ENCODE results near the gene SLC13A4.

DNA sequence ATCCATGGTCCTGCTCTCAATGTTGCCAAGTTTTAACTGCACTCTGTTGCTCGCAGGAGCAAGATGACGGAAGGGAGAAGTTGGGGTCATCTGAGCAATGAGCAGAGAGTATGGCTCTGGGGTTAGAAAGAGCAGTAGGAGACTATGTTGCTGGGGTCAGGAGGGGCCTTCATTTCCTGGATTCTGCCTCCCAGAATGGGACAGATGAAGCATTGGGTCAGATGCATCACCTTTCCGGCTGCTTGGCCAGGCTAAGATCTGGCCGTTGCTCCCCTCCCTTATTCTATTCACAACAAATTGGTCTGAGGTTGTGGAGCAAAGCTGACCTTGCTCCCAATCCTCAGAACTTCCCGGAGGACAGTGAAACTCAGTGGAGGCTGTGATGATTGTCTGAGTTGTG lies 43.3 kb downstream of the SLC13A4 start:
- TF ChIP-seq EZH2 (IDR thresholded peaks at IDR 0.05; ENCODE audit: borderline replicate concordance, insufficient read depth, low read length, poor library complexity, severe bottlenecking), result no peak
- TF ChIP-seq, protein P1, sequence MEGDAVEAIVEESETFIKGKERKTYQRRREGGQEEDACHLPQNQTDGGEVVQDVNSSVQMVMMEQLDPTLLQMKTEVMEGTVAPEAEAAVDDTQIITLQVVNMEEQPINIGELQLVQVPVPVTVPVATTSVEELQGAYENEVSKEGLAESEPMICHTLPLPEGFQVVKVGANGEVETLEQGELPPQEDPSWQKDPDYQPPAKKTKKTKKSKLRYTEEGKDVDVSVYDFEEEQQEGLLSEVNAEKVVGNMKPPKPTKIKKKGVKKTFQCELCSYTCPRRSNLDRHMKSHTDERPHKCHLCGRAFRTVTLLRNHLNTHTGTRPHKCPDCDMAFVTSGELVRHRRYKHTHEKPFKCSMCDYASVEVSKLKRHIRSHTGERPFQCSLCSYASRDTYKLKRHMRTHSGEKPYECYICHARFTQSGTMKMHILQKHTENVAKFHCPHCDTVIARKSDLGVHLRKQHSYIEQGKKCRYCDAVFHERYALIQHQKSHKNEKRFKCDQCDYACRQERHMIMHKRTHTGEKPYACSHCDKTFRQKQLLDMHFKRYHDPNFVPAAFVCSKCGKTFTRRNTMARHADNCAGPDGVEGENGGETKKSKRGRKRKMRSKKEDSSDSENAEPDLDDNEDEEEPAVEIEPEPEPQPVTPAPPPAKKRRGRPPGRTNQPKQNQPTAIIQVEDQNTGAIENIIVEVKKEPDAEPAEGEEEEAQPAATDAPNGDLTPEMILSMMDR (IDR thresholded peaks at IDR 0.05; ENCODE audit: poor library complexity, severe bottlenecking), result no peak
- TF ChIP-seq, protein P2, sequence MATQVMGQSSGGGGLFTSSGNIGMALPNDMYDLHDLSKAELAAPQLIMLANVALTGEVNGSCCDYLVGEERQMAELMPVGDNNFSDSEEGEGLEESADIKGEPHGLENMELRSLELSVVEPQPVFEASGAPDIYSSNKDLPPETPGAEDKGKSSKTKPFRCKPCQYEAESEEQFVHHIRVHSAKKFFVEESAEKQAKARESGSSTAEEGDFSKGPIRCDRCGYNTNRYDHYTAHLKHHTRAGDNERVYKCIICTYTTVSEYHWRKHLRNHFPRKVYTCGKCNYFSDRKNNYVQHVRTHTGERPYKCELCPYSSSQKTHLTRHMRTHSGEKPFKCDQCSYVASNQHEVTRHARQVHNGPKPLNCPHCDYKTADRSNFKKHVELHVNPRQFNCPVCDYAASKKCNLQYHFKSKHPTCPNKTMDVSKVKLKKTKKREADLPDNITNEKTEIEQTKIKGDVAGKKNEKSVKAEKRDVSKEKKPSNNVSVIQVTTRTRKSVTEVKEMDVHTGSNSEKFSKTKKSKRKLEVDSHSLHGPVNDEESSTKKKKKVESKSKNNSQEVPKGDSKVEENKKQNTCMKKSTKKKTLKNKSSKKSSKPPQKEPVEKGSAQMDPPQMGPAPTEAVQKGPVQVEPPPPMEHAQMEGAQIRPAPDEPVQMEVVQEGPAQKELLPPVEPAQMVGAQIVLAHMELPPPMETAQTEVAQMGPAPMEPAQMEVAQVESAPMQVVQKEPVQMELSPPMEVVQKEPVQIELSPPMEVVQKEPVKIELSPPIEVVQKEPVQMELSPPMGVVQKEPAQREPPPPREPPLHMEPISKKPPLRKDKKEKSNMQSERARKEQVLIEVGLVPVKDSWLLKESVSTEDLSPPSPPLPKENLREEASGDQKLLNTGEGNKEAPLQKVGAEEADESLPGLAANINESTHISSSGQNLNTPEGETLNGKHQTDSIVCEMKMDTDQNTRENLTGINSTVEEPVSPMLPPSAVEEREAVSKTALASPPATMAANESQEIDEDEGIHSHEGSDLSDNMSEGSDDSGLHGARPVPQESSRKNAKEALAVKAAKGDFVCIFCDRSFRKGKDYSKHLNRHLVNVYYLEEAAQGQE (IDR thresholded peaks at IDR 0.05; ENCODE audit: borderline replicate concordance), result no peak
- TF ChIP-seq RAD21 (conservative IDR thresholded peaks at IDR 0.05), result no peak
- no peak for TF ChIP-seq POLR2AphosphoS5 (IDR thresholded peaks at IDR 0.05)
- no peak for TF ChIP-seq SMC3 (conservative IDR thresholded peaks at IDR 0.05; ENCODE audit: poor library complexity)

Measured in neural cell (in vitro differentiated cells).